NCI-H446 treated with DMSO at 0.1 percent for 48 hours (cell line): ENCODE data around the gene ZNF544.
"Not testable (repeated sequence)": the region's sequence is repeated elsewhere in the genome, so short reads cannot be mapped to it uniquely, and the experiment has no call there.

Experiments used
- DNase-seq: peaks from one replicate; lab custom pipeline; 2025; lab: John Stamatoyannopoulos, UW

ZNF544 gene

DNA sequence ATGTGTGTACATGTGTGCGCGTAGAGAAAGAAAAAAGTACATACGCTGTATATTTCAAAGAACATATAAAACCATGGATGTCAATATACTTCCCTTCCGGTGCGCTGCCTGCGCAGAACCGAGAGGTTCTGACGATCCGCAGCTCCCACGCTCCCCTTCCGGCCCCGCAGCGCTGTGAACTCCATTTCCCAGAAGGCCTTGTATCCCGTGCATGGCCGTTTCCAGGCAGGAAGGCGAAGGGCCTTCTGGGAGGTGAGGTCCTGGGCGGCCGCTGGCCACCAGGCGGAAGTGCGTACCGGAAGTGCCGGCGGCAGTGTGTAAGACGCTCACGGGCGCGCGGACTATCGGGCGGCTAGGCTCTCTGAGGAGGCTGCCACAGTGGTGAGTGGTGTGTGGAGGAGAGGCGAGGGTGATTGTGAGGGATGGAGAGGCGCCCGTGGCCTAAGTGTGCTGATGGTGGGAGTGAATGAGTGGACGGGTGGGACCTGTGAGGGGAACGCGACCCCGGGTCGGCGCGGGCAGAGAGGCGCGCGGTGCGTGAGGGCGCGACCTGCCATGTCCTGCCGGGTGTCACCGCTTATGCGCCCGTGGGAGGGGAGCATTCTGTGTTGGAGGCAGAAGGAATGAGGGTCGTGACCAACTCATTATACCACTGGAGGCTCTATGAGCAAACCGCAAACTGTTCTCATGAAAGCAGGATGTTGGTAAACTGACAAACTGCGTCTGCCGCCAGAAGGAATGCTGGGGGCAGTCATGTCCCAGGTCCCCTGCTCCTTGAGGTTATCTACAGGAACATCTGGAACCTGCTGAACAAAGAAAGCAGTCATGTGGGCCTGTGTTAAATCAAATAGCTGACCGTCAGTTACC lies 76.6 kb downstream of the ZNF544 start, which contains the start of gene ERVK3-1:
ERVK3-1 (plus strand) TSS at position 313 of the 867 bp plus-strand sequence. CDS start 6,792 bp downstream, outside the sequence.
- DNase-seq, result peak; percentile 93

DNA sequence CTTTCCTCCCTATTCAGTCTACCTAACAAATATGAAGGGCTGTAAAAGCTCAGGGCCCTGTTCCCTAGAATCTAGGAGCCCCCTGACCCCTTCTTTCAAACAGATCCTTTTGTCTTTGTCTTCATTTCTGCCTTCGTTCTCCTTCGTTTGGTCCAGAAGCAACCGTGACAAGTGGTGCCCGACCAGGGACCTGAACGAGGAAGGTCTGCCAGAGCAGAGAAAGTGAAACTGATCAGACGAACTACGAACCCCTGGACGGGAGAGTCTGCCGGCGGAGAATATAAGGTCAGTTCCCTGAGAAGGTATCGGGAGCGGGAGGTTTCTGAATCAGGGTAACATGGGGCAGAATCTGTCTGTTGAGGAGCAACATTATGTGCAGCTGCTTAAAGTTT lies 77.2 kb downstream of the ZNF544 start:
- DNase-seq, result no peak

DNA sequence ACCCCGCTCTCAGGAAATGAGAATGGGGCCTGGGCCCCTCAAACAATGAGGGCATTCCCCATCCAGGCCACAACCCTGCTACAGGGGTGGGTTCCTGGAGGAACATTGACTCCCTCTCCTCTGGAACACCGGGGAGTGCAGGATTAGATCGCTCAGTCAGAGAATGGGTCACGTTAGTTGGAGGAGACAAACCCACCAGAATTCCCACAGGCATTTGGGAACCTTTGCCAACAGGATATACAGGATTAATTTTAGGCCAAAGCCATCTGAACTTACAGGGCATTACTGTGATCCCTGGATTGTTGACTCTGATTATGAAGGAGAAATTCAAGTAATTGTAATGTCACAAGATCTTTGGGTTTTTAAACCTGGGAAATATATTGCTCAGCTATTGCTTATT lies 79.0 kb downstream of the ZNF544 start:
- no peak for DNase-seq

DNA sequence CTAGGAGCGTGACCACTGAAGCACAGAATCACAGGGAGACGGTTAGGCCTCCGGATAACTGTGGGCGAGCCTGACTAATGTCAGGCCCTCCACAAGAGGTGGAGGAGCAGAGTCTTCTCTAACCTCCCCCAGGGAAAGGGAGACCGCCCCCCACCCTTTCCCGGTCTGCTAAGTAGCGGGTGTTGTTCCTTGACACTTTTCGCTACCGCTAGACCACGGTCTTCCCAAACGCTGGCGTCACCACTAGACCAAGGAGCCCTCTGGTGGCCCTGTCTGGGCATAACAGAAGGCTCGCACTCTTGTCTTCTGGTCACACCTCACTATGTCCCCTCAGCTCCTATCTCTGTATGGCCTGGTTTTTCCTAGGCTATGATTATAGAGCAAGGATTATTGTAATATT lies 82.0 kb downstream of the ZNF544 start:
- not testable (repeated sequence) for DNase-seq

DNA sequence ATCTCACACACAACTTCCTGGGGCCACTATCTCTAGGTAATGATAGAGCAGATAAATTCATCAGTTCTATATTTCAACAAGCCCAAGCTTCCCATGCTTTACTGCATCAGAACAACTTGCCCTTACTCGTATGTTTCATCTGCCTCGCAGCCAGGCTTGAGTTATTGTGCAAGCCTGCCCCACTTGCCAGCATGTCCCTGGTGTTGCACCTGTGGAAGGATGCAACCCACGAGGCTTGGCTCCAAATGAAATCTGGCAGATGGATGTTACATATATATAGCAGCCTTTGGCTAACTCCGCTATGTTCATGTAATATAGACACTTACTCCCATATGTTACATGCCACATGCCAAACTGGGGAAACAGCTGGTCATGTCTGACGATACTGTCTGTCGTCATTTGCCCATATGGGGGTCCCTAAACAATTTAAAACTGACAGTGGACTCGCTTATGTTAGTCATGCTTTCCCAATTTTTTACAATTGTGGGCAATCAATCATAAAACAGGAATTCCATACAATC lies 82.7 kb downstream of the ZNF544 start:
- no peak for DNase-seq
